ENCODE data around the gene CDC34.

The CDC34 gene

GRCh38 chr19:531753-532560 is at the start of gene CDC34:
Gene CDC34, plus strand, starts transcription at chr19:531760. Its CDS starts 172 bp downstream, at chr19:531932.
- Mint-ChIP-seq H3K4me3 (peak within 1 kb of the TSS; percentile 86), H3K27me3 (ENCODE audit: low read depth) (peaks cover 3% of the 10 kb centered on the region), H3K4me1 (ENCODE audit: low read depth) (peaks cover 10% of the 10 kb centered on the region), H3K27ac (peak within 1 kb of the TSS; percentile 82), H3K9me3 (no peaks in the 10 kb centered on the region), H3K36me3 (ENCODE audit: low read depth) (no peaks in the 10 kb centered on the region)

DNA sequence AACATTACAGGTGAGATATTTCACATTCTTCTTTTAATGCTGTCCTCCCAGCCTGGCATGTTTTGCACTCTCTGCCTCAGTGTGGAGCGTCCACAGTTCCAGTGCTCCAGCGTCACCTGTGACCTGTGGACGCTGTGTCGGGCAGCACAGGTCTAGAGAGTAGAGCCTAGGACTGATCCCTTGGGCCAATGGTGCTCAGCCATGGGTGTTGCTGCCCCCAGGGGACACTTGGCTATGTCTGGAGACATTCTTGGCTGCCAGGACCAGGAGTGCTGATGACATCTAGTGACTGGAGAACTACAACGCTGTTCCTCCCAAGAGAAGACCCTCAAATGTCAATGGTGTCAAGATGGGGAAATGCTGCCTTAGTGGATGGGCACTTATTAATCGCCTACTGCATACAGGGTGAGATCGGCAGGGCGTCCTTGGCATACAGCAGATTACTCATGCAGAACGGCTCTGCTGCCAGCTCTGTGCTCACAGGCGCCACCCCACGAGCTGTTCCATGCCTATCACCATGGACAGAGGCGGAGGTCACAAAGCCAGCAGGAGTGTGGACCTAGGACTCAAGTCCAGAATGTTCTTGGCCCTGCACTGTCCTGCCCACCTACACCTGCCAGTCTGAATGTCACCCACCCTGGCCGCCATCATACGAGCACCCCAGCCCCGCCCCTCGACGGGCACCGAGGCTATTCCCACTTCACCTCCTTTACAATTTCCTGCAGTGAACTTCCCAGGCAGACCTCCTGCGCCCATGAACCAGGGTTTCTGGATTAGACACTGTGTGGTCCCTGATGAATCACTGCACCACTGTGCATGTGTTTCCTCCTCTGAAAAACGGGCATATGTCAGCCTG is 49.1 kb upstream of the CDC34 start:
- H3K27me3 Mint-ChIP-seq (ENCODE audit: low read depth): peaks cover 19% of the 10 kb centered on the region
- H3K36me3 Mint-ChIP-seq (ENCODE audit: low read depth): peaks cover 10% of the 10 kb centered on the region
- H3K9me3 Mint-ChIP-seq: peaks cover 22% of the 10 kb centered on the region
- no peak overlapping the region for H3K27ac Mint-ChIP-seq
- H3K4me3 Mint-ChIP-seq: no peak overlapping the region
- peaks cover 11% of the 10 kb centered on the region for H3K4me1 Mint-ChIP-seq (ENCODE audit: low read depth)

- no peak overlapping the region for H3K27ac Mint-ChIP-seq
- H3K9me3 Mint-ChIP-seq: peaks cover 22% of the 10 kb centered on the region
- peaks cover 10% of the 10 kb centered on the region for H3K36me3 Mint-ChIP-seq (ENCODE audit: low read depth)
- H3K4me1 Mint-ChIP-seq (ENCODE audit: low read depth): peaks cover 14% of the 10 kb centered on the region
- peaks cover 19% of the 10 kb centered on the region for H3K27me3 Mint-ChIP-seq (ENCODE audit: low read depth)
- no peak overlapping the region for H3K4me3 Mint-ChIP-seq
These were observed 48.1 kb upstream of the CDC34 start for GRCh38 chr19:483332-484072.

GRCh38 chr19:484494-484893 is 47.1 kb upstream of the CDC34 start:
- Mint-ChIP-seq H3K27me3 (ENCODE audit: low read depth) (peaks cover 19% of the 10 kb centered on the region), H3K4me1 (ENCODE audit: low read depth) (peaks cover 14% of the 10 kb centered on the region), H3K27ac (no peak overlapping the region), H3K4me3 (no peak overlapping the region), H3K36me3 (ENCODE audit: low read depth) (peaks cover 10% of the 10 kb centered on the region), H3K9me3 (peaks cover 22% of the 10 kb centered on the region)

- peaks cover 16% of the 10 kb centered on the region for H3K27me3 Mint-ChIP-seq (ENCODE audit: low read depth)
- no peak overlapping the region for H3K27ac Mint-ChIP-seq
- peaks cover 18% of the 10 kb centered on the region for H3K9me3 Mint-ChIP-seq
- no peak overlapping the region for H3K4me3 Mint-ChIP-seq
- peaks cover 8% of the 10 kb centered on the region for H3K36me3 Mint-ChIP-seq (ENCODE audit: low read depth)
- H3K4me1 Mint-ChIP-seq (ENCODE audit: low read depth): peaks cover 11% of the 10 kb centered on the region
These were observed 46.5 kb upstream of the CDC34 start for GRCh38 chr19:485077-485476.

DNA sequence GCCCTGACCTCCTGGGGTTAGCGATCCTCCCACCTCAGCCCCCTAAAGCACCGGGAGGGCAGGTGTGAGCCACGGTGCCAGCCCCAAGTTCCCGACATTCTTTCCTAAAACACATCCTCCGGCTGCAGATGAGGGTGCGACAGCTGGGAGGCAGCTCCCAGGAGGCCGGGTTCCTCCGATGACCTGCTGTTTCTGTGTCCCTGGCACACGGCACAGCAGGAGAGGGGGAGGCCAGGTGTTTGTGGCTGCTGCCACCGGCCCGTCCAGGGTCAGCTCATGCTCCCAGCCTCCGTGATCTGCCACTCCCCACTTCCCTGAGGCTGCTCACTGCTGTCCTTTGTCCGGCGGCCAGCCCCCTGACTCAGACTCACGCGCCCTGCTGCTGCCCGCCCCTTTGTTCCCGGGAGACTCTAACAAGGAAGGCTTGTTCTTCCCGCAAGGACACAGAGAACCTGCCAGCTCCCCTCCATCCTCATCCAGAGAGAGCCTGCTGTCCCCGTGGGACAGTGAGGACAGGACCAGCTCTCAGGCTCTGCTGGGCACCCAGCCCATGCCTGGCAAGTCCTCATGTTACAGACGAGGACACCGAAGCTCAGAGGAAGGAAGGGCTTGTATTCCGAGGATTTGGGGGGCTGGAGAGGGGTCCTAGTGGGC is 45.9 kb upstream of the CDC34 start:
- Mint-ChIP-seq H3K4me3 (no peak overlapping the region), H3K9me3 (peaks cover 11% of the 10 kb centered on the region), H3K27ac (no peak overlapping the region), H3K4me1 (ENCODE audit: low read depth) (peaks cover 6% of the 10 kb centered on the region), H3K27me3 (ENCODE audit: low read depth) (peaks cover 9% of the 10 kb centered on the region), H3K36me3 (ENCODE audit: low read depth) (peaks cover 5% of the 10 kb centered on the region)

DNA sequence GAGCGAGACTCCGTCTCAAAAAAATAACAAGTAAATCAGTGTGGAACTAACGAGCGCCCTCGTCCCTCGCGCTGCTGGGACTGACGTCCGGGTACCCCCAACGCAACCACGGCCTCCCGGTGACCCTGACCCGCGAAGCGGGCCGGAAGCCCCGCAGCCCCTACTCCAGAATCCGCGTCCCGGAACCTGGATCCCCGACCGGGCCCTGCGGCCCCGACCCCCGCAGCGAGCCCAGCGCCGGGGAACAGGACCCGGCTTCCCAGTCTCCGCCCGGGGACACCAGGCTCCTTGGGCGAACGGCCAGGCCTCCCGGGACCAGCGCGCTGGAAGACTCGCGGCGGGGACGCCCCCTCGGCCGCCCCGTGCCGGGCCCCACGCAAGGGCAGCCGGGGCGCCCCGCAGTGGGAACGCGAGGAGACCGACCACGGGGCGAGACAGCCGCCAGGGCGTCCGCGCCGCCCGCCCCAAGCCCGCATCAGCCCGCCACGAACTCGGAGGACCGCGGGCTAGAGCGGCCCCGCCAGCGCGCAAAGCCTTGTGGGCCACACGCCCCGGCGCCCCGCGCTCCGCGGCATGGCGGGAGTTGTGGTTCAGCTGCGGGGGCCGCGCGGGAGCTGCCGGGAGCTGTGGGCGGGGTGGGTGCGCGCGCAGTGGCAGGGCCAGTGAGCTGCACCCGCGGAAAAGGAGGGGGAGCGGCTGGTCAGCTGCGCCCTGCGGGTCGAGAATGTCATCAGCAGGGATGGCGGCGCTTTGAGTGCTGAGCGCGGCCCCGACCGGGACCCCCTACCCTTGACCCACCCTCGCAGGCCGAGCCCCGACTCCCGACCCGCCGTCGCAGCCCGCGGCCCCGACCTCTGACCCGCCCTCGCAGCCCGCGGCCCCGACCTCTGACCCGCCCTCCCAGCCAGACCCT is 42.8 kb upstream of the CDC34 start:
- peak overlapping the region; percentile 87 for H3K4me3 Mint-ChIP-seq
- H3K27me3 Mint-ChIP-seq (ENCODE audit: low read depth): peaks cover 6% of the 10 kb centered on the region
- H3K4me1 Mint-ChIP-seq (ENCODE audit: low read depth): peaks cover 8% of the 10 kb centered on the region
- H3K9me3 Mint-ChIP-seq: peaks cover 4% of the 10 kb centered on the region
- H3K36me3 Mint-ChIP-seq (ENCODE audit: low read depth): peaks cover 3% of the 10 kb centered on the region
- H3K27ac Mint-ChIP-seq: peak overlapping the region; percentile 88

DNA sequence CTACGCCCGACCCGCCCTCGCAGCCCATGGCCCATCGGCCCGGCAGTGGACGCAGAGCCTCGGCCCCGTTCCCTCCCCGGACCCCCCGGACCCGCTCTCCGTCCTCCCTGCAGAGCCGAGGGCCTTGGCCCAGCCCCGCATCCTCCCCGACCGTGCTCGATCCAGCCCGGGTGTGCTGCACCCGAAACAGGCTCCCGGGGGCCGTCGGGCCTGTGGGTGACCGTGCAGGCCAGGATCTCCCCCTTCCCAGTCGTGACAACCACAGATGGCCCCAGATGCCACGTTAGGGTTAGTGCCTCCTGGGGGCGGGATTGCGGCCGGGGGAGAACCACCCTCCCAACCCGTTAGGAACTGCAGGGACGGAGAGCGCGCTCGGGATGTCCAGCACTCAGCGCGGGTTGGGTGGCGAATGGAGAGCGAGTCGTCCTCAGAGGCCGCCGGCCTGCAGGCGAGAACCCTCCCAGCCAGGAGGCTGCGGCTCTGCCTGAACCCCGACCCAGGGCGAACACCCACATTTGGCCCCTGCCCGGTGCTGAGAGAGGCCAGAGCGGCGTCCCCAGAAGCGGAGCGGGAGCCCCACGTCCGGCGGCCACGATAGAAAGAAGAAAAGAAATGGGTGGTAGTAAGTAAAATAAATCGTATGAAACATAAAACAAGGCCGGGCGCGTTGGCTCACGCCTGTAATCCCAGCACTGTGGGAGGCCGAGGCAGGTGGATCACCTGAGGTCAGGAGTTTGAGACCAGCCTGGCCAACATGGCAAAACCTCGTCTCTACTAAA is 42.0 kb upstream of the CDC34 start:
- H3K36me3 Mint-ChIP-seq (ENCODE audit: low read depth): peaks cover 3% of the 10 kb centered on the region
- peaks cover 9% of the 10 kb centered on the region for H3K4me1 Mint-ChIP-seq (ENCODE audit: low read depth)
- H3K27me3 Mint-ChIP-seq (ENCODE audit: low read depth): peaks cover 8% of the 10 kb centered on the region
- H3K27ac Mint-ChIP-seq: peak overlapping the region; percentile 59
- H3K4me3 Mint-ChIP-seq: peak overlapping the region; percentile 72
- H3K9me3 Mint-ChIP-seq: peaks cover 4% of the 10 kb centered on the region

GRCh38 chr19:491146-491741 is 40.3 kb upstream of the CDC34 start:
- Mint-ChIP-seq H3K36me3 (ENCODE audit: low read depth) (peaks cover 3% of the 10 kb centered on the region), H3K4me3 (no peak overlapping the region), H3K4me1 (ENCODE audit: low read depth) (peaks cover 9% of the 10 kb centered on the region), H3K27me3 (ENCODE audit: low read depth) (peaks cover 14% of the 10 kb centered on the region), H3K27ac (no peak overlapping the region), H3K9me3 (peaks cover 4% of the 10 kb centered on the region)

DNA sequence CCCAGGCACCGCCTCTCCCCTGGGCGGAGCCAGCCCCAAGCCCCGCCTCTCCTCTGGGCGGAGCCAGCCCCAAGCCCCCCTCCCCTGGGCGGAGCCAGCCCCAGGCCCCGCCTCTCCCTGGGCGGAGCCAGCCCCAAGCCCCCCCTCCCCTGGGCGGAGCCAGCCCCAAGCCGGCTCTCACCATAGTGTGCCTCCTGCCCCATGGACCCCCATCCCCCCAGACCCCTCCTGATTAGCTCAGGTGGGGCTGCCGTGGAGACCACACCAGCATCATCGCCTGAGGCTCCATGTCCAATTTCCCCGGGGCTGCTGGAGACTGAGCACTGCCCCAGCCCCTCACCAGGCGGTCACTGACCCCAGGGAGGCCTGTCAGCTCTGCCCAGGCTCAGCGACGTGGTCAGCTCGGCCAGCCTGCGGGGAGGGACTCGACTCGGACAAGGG is 39.4 kb upstream of the CDC34 start:
- peaks cover 4% of the 10 kb centered on the region for H3K9me3 Mint-ChIP-seq
- no peak overlapping the region for H3K27ac Mint-ChIP-seq
- H3K36me3 Mint-ChIP-seq (ENCODE audit: low read depth): peaks cover 3% of the 10 kb centered on the region
- peaks cover 9% of the 10 kb centered on the region for H3K4me1 Mint-ChIP-seq (ENCODE audit: low read depth)
- H3K27me3 Mint-ChIP-seq (ENCODE audit: low read depth): peaks cover 12% of the 10 kb centered on the region
- no peak overlapping the region for H3K4me3 Mint-ChIP-seq

DNA sequence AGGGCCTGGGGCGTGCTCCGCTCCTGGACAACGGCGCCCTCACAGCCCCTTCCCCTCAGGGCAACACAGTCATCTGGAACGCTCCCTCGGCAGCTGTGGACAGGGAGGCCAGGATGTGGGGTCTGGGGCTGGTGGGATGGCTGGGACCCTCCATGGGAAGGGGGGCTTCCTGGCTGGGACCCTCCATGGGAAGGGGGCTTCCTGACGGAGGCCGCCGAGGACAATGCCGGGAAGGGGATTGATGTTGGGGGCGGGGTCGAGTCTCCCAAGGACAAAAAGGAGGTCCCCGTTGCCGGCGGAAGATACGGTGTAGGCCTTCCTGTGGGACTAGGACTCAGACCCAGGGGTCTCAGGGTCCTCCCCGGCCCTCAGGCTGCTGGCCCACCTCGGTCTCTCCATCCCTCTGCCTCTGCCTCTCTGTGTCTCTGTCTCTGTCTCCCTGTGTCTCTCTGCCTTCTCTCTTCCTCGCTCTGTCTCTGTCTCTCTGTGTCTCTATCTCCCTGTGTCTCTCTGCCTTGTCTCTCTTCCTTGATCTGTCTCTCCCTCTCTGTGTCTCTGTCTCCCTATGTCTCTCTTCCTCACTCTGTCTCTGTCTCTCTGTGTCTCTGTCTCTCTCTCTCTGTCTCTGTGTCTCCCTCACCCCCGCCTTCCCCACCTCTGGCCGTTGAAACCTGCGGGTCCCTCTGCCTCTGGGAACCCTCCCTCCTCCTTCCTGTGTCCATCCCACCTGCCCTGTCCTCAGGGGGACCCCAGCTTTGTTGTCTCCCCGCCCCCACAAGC is 38.0 kb upstream of the CDC34 start:
- Mint-ChIP-seq H3K36me3 (ENCODE audit: low read depth) (peaks cover 3% of the 10 kb centered on the region), H3K4me1 (ENCODE audit: low read depth) (peaks cover 5% of the 10 kb centered on the region), H3K4me3 (no peak overlapping the region), H3K27me3 (ENCODE audit: low read depth) (peaks cover 18% of the 10 kb centered on the region), H3K9me3 (peaks cover 4% of the 10 kb centered on the region), H3K27ac (no peak overlapping the region)

Measured in T-helper 1 cell treated with Interleukin-12 subunit alpha and Interleukin-12 subunit beta and Interleukin-4 antibody, amounts not matched to agents 30 μg/mL and 1 μg/mL, for 36 hours (primary cell).